Neutrophil (primary cell): ENCODE measurements around the gene FREM1.

Source experiments
- H3K27ac ChIP-seq: fragments of 200-600 bp; sonication (generic); 2 replicates; pipeline ENCODE4 v1.5.1; 2016; ENCODE audit warnings: mild to moderate bottlenecking, moderate library complexity
- H3K27me3 ChIP-seq: fragments of 200-600 bp; sonication (generic); 2 replicates; pipeline ENCODE4 v1.6.0; 2016; ENCODE audit warnings: mild to moderate bottlenecking
- H3K36me3 ChIP-seq: fragments of 200-600 bp; sonication (generic); 2 replicates; pipeline ENCODE4 v1.5.1; 2017
- H3K4me1 ChIP-seq, 2 experiments: fragments of 200-600 bp in 1 of 2; sonication (generic) in 1 of 2; 1 replicate in 1 of 2; 2 replicates in 1 of 2; pipeline versions ENCODE4 v1.5.1 to v1.6.1; 2013 to 2016; ENCODE audit warnings: low read depth in 1 of 2, low read length in 1 of 2, mild to moderate bottlenecking in 1 of 2, moderate library complexity in 1 of 2; ENCODE audit not compliant: control insufficient read depth in 1 of 2, insufficient read depth in 1 of 2
- H3K4me3 ChIP-seq, 2 experiments: fragments of 200-600 bp in 1 of 2; sonication (generic) in 1 of 2; 1 replicate in 1 of 2; 2 replicates in 1 of 2; pipeline ENCODE4 v1.5.1; 2013 to 2016; ENCODE audit warnings: low read depth in 1 of 2, low read length in 1 of 2, mild to moderate bottlenecking in 1 of 2, moderate library complexity in 1 of 2
- H3K9me3 ChIP-seq: fragments of 200-600 bp; sonication (generic); 2 replicates; pipeline ENCODE4 v1.5.1; 2016
- CTCF ChIP-seq: fragments of 200-600 bp; sonication (generic); IDR thresholded peaks from 2 replicates; pipeline ENCODE4 v1.5.1; 2016; ENCODE audit warnings: antibody characterized with exemption

The FREM1 gene

DNA sequence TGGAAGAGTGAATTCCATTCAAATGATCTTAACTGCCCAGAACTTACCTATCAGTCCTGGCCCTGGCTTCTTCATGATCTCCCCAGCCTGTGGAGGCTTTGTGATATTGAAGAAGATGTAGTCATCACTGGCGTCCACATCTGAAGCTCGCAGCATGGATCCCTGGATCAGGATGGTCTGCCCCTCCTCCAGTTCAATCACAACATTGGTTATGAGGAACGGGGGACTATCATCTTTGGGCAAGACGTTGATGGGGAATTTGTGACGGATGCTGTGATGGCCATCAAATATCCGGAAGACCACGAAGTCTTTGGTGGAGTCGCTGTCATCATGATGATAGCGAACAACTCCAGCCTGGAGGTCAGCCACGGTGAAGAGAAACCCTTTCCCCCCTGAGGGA is 68.0 kb downstream of the FREM1 start:
- H3K27ac ChIP-seq: no peak overlapping the region
- no peaks in the 10 kb centered on the region for H3K36me3 ChIP-seq
- H3K27me3 ChIP-seq: no peaks in the 10 kb centered on the region
- no peaks in the 10 kb centered on the region for H3K4me1 ChIP-seq
- H3K9me3 ChIP-seq: no peaks in the 10 kb centered on the region
- no peak overlapping the region for H3K4me3 ChIP-seq
- TF ChIP-seq CTCF: no peak

DNA sequence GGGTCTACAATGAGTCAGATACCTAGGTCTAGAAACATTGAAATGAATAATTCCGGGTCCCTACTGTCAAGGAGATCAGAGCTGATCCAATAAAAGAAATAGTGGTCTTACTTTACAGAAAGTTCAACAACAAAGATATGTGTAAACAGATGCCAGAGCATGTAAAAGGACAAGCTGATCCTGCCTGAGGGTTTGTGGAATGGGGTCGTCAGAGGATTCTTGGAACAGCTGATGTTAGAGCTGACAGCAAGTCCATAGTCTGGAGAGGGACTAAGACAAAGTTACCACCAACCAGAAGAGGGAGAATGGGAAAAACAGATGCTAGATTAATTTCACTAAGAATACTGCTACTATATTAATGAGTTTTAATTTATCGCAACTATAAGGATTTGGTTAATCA is 71.5 kb downstream of the FREM1 start:
- no peak for TF ChIP-seq CTCF
- Histone ChIP-seq H3K27ac (no peak overlapping the region), H3K36me3 (no peaks in the 10 kb centered on the region), H3K9me3 (no peaks in the 10 kb centered on the region), H3K4me3 (no peak overlapping the region), H3K4me1 (no peaks in the 10 kb centered on the region), H3K27me3 (no peaks in the 10 kb centered on the region)

GRCh38 chr9:14836885-14837284 is 73.3 kb downstream of the FREM1 start:
- H3K27ac ChIP-seq: no peak overlapping the region
- H3K4me1 ChIP-seq: no peaks in the 10 kb centered on the region
- no peaks in the 10 kb centered on the region for H3K9me3 ChIP-seq
- H3K27me3 ChIP-seq: no peaks in the 10 kb centered on the region
- H3K4me3 ChIP-seq: no peak overlapping the region
- H3K36me3 ChIP-seq: no peaks in the 10 kb centered on the region
- no peak for TF ChIP-seq CTCF

DNA sequence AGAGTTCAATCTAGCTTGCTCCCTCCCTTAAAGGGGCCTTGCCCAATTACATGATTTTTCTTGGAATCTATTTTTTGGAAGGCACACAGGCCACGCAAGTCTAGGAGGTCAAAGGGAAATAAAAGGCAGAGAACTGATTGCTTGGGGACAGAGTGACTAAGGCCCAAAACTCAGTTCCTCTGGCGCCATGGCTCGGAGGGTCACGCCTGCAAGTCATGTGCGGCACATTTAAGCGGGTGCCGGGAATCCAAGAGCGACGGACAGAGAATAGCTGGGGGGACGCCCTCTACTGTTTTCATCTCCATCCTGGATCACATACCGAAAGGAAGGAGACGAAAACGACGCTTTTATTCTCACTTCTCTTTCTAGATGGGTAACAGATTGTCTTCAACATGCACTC is 78.6 kb downstream of the FREM1 start:
- H3K27me3 ChIP-seq: no peaks in the 10 kb centered on the region
- no peak overlapping the region for H3K27ac ChIP-seq
- no peaks in the 10 kb centered on the region for H3K9me3 ChIP-seq
- no peak for TF ChIP-seq CTCF
- no peaks in the 10 kb centered on the region for H3K4me1 ChIP-seq
- H3K36me3 ChIP-seq: no peaks in the 10 kb centered on the region
- no peak overlapping the region for H3K4me3 ChIP-seq

- H3K36me3 ChIP-seq: no peaks in the 10 kb centered on the region
- H3K27ac ChIP-seq: no peak overlapping the region
- H3K27me3 ChIP-seq: no peaks in the 10 kb centered on the region
- no peak for TF ChIP-seq CTCF
- H3K4me1 ChIP-seq: no peaks in the 10 kb centered on the region
- no peak overlapping the region for H3K4me3 ChIP-seq
- no peaks in the 10 kb centered on the region for H3K9me3 ChIP-seq
These were observed 79.2 kb downstream of the FREM1 start for GRCh38 chr9:14831074-14831473.

- TF ChIP-seq CTCF: no peak
- H3K4me3 ChIP-seq: no peak overlapping the region
- H3K4me1 ChIP-seq: no peaks in the 10 kb centered on the region
- H3K9me3 ChIP-seq: no peaks in the 10 kb centered on the region
- no peaks in the 10 kb centered on the region for H3K27me3 ChIP-seq
- no peak overlapping the region for H3K27ac ChIP-seq
- no peaks in the 10 kb centered on the region for H3K36me3 ChIP-seq
These were observed 80.2 kb downstream of the FREM1 start for GRCh38 chr9:14830057-14830456.
